MV-4-11 (cell line): ENCODE measurements around the gene ZBTB18.

Source experiments
- DNase-seq: peaks from one replicate; lab custom pipeline; 2025; lab: John Stamatoyannopoulos, UW

The ZBTB18 gene

GRCh38 chr1:244089561-244089960, 38.5 kb downstream of the ZBTB18 start:
- no peak for DNase-seq

- no peak for DNase-seq
Observed at GRCh38 chr1:244090645-244091044, 39.6 kb downstream of the ZBTB18 start.

GRCh38 chr1:244092293-244092963, 41.3 kb downstream of the ZBTB18 start:
- no peak for DNase-seq

GRCh38 chr1:244092964-244093638, 42.0 kb downstream of the ZBTB18 start:
- DNase-seq = no peak

GRCh38 chr1:244094880-244095528, 43.9 kb downstream of the ZBTB18 start:
- no peak for DNase-seq

GRCh38 chr1:244095529-244095911, 44.4 kb downstream of the ZBTB18 start:
- no peak for DNase-seq

GRCh38 chr1:244096066-244096610, 45.1 kb downstream of the ZBTB18 start:
- DNase-seq = no peak

- no peak for DNase-seq
Observed at GRCh38 chr1:244096691-244097090, 45.6 kb downstream of the ZBTB18 start.

- no peak for DNase-seq
Observed at GRCh38 chr1:244097523-244098405, 46.7 kb downstream of the ZBTB18 start.

GRCh38 chr1:244099258-244099930, 48.3 kb downstream of the ZBTB18 start:
- DNase-seq = no peak

GRCh38 chr1:244100276-244100675, 49.2 kb downstream of the ZBTB18 start:
- no peak for DNase-seq

GRCh38 chr1:244100704-244101453, 49.8 kb downstream of the ZBTB18 start:
- no peak for DNase-seq

GRCh38 chr1:244102046-244102445, 51.0 kb downstream of the ZBTB18 start:
- no peak for DNase-seq

GRCh38 chr1:244102468-244102867, 51.4 kb downstream of the ZBTB18 start:
- DNase-seq = no peak

GRCh38 chr1:244104309-244105060, 53.4 kb downstream of the ZBTB18 start:
- DNase-seq = no peak

- DNase-seq = no peak
Observed at GRCh38 chr1:244106176-244106575, 55.1 kb downstream of the ZBTB18 start.
